Naive thymus-derived CD4-positive, alpha-beta T cell (primary cell): ENCODE results near the gene PCDHGA1. TPM values are rescaled to one million over a fixed set of nuclear protein-coding genes. Genes with fewer than 3 reads are reported as not detected.

Experiments
- ATAC-seq: fragments of 150-1000 bp; cut with Tn5 transposase; 2 replicates; pipeline ENCODE4 v1.10.0; 2021; ENCODE audit warnings: mild to moderate bottlenecking, moderate library complexity
- CTCF ChIA-PET: fragments of 350-600 bp; sonication (Branson Sonifier 250); formaldehyde crosslinking; loops from one replicate; lab custom pipeline; 2021; ENCODE audit warnings: antibody characterized with exemption; lab: Charles Lee
- POLR2A ChIA-PET: fragments of 350-600 bp; sonication (Branson Sonifier 250); formaldehyde crosslinking; loops from one replicate; lab custom pipeline; 2021; ENCODE audit warnings: antibody characterized with exemption, inconsistent platforms; lab: Charles Lee
- DNase-seq, 9 donors: peaks; one replicate each; pipeline versions ENCODE4 v3.0.0 to v3.0.0-alpha.2; 2020 to 2022; ENCODE audit warnings: mixed read lengths in 1 of 9
- H3K27ac ChIP-seq: one replicate; pipeline ENCODE4 v1.7.0; 2013; ENCODE audit warnings: mild to moderate bottlenecking, low read depth, low read length, moderate library complexity
- H3K27me3 ChIP-seq, 2 donors: one replicate each; pipeline ENCODE4 v1.7.0; 2013; ENCODE audit warnings: low read length in 2 of 2, mild to moderate bottlenecking in 2 of 2, moderate library complexity in 2 of 2; ENCODE audit not compliant: control insufficient read depth in 2 of 2, insufficient read depth in 2 of 2
- H3K36me3 ChIP-seq, 3 experiments: 1 replicate in 2 of 3; 2 replicates in 1 of 3; pipeline ENCODE4 v1.7.0; 2013; ENCODE audit warnings: low read length in 3 of 3, mild to moderate bottlenecking in 3 of 3, moderate library complexity in 1 of 3; ENCODE audit not compliant: insufficient read depth in 3 of 3, control insufficient read depth in 2 of 3
- H3K4me1 ChIP-seq, 2 donors: one replicate each; pipeline ENCODE4 v1.7.0; 2013; ENCODE audit warnings: low read length in 2 of 2, mild to moderate bottlenecking in 2 of 2, moderate library complexity in 1 of 2; ENCODE audit not compliant: control insufficient read depth in 2 of 2, insufficient read depth in 2 of 2
- H3K4me3 ChIP-seq: 2 replicates; pipeline ENCODE4 v1.7.0; 2013; ENCODE audit warnings: mild to moderate bottlenecking, low read length
- H3K9me3 ChIP-seq, 3 experiments: 1 replicate in 2 of 3; 2 replicates in 1 of 3; pipeline ENCODE4 v1.7.0; 2013; ENCODE audit warnings: low read length in 3 of 3; ENCODE audit not compliant: control insufficient read depth in 2 of 3
- H3K27ac Mint-ChIP-seq, 9 donors: one replicate each; pipeline ENCODE4 v1.8.0; 2020 to 2022; ENCODE audit warnings: mixed read lengths in 9 of 9, mild to moderate bottlenecking in 8 of 9, moderate library complexity in 5 of 9, inconsistent platforms in 2 of 9
- H3K27me3 Mint-ChIP-seq, 5 donors: one replicate each; pipeline ENCODE4 v1.8.0; 2021 to 2022; ENCODE audit warnings: mixed read lengths in 5 of 5, mild to moderate bottlenecking in 1 of 5
- H3K36me3 Mint-ChIP-seq, 5 donors: one replicate each; pipeline ENCODE4 v1.8.0; 2020 to 2022; ENCODE audit warnings: mixed read lengths in 5 of 5, mild to moderate bottlenecking in 3 of 5, inconsistent platforms in 1 of 5
- H3K4me1 Mint-ChIP-seq, 7 donors: one replicate each; pipeline ENCODE4 v1.8.0; 2020 to 2022; ENCODE audit warnings: mixed read lengths in 7 of 7, mild to moderate bottlenecking in 3 of 7, inconsistent platforms in 1 of 7
- H3K4me3 Mint-ChIP-seq, 10 donors: one replicate each; pipeline ENCODE4 v1.8.0; 2020 to 2022; ENCODE audit warnings: mild to moderate bottlenecking in 10 of 10, mixed read lengths in 10 of 10, moderate library complexity in 6 of 10, inconsistent platforms in 2 of 10
- H3K9me3 Mint-ChIP-seq, 11 donors: one replicate each; pipeline ENCODE4 v1.8.0; 2020 to 2022; ENCODE audit warnings: mixed read lengths in 11 of 11, mild to moderate bottlenecking in 4 of 11, inconsistent platforms in 1 of 11, moderate library complexity in 1 of 11
- intact Hi-C, 2 donors: fragments of 100-400 bp; cut with micrococcal nuclease; formaldehyde crosslinking; loops; one replicate each; pipeline ENCODE4 v1.15.1; 2023
- polyA plus RNA-seq, 2 donors: library from polyadenylated mRNA; unstranded; fragments of 300-500 nt; fragmentation: Illumina TruSeq; gene quantifications; one replicate each; pipeline ENCODE4 v1.2.3, GENCODE V29; 2021
- total RNA-seq, 6 experiments: library from RNA in 5 of 6; stranded (reverse) in 5 of 6; gene quantifications; 1 replicate in 5 of 6; 2 replicates in 1 of 6; pipeline ENCODE4 v1.2.3 and lab custom pipeline; 2021 to 2026

PCDHGA1 gene
- total and polyA plus RNA-seq, 7 experiments from 2014 or later = 0.08 to 0.54 (median 0.17) TPM; not detected in 2

DNA sequence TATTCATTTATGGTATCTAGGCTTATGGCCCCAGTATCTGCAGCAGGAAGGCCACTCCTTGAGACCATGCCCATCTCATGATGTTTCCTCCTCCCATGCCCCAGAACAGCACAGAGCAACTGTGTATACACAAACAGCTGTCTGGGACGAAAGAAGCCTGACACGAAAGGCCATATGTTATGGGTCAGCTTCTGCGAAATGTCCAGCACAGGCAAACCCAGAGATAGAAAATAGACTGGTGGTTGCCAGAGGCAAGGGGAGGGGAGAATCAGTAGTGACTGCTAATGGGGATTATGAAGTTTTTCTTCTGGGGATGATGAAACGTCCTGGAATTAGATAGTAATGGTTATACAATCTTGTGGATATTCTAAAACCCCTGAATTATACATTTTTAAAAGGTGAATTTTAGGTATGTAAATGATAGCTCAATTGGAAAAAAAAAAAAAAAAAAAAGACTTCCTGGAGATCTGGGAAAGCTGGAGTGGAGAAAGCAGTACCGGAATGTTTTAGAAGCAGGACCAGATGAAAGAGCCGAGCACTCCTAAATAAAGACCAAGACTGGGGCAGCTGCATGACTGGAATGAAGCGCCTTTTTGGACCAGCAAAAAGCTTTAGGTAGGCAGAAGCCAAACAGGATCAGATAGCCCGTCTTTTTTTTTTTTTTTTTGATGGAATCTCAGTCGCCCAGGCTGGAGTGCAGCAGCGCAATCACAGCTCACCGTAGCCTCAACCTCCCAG, 187.7 kb downstream of the PCDHGA1 start:
- intact Hi-C loops = no loop called here
- peak overlapping the region in 3 of 9 donors; percentile 14 to 28 (median 21) for H3K27ac Mint-ChIP-seq
- no peak overlapping the region for H3K27ac ChIP-seq
- ATAC-seq (no peak), DNase-seq (no peak)
- H3K4me3 ChIP-seq = no peak overlapping the region
- H3K27me3 Mint-ChIP-seq = no peaks in the 10 kb centered on the region
- H3K36me3 Mint-ChIP-seq = peaks cover 6 to 47% (median 22%) of the 10 kb centered on the region in 5 donors
- peaks cover 13 to 41% (median 21%) of the 10 kb centered on the region in 7 donors for H3K4me1 Mint-ChIP-seq
- H3K36me3 ChIP-seq = peaks cover 17 to 76% (median 41%) of the 10 kb centered on the region in 3 experiments
- ChIA-PET CTCF (interaction anchor here (0.6 to 0.8 kb wide), 6 partner anchors 19 to 261 kb away, joined by 3 to 6 read pairs (median 3); partner anchors contain the start of gene PCDHGA10), POLR2A (interaction anchor here (0.6 to 0.7 kb wide), 2 partner anchors 87 to 246 kb away, joined by 3 read pairs; no protein-coding TSS in a partner anchor)
- no peaks in the 10 kb centered on the region for H3K9me3 ChIP-seq
- H3K27me3 ChIP-seq = no peaks in the 10 kb centered on the region
- no peak overlapping the region for H3K4me3 Mint-ChIP-seq
- H3K9me3 Mint-ChIP-seq = peaks cover 0 to 1% (median 0%) of the 10 kb centered on the region in 11 donors
- H3K4me1 ChIP-seq = peaks cover 0 to 18% of the 10 kb centered on the region in 2 donors

DNA sequence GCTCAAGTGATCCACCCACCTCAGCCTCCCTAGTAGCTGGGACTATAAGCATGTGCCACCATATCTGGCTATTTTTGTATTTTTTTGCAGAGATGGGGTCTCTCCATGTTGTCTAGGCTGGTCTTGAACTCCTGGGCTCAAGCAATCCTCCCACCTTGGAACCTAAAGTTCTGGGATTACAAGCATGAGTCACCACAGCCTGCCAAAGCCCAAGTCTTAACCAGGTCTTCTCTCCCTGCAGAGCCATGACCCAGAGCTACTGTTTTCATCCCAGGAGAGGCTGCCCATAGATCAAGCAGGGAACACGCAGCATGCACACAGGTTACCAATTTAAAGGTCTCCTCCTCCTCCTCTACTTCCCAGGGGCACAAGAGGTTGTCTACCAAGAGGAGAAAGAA, 188.3 kb downstream of the PCDHGA1 start:
- H3K27me3 ChIP-seq = no peaks in the 10 kb centered on the region
- H3K4me3 ChIP-seq = no peak overlapping the region
- peaks cover 0 to 16% of the 10 kb centered on the region in 2 donors for H3K4me1 ChIP-seq
- peaks cover 0 to under 1% (median 0%) of the 10 kb centered on the region in 11 donors for H3K9me3 Mint-ChIP-seq
- no peak for DNase-seq
- ATAC-seq = no peak
- H3K27ac ChIP-seq = no peak overlapping the region
- intact Hi-C loops = no loop called here
- peaks cover 6 to 47% (median 25%) of the 10 kb centered on the region in 5 donors for H3K36me3 Mint-ChIP-seq
- no peak overlapping the region for H3K4me3 Mint-ChIP-seq
- peaks cover 21 to 81% (median 45%) of the 10 kb centered on the region in 3 experiments for H3K36me3 ChIP-seq
- ChIA-PET POLR2A (interaction anchor here (0.6 to 0.7 kb wide), 2 partner anchors 86 to 247 kb away, joined by 3 read pairs; no protein-coding TSS in a partner anchor), CTCF (interaction anchor here (0.6 to 0.8 kb wide), 6 partner anchors 19 to 262 kb away, joined by 3 to 6 read pairs (median 3); partner anchors contain the start of gene PCDHGA10)
- peaks cover 9 to 41% (median 18%) of the 10 kb centered on the region in 7 donors for H3K4me1 Mint-ChIP-seq
- H3K27ac Mint-ChIP-seq = peak overlapping the region in 2 of 9 donors; percentile 22 to 46
- H3K27me3 Mint-ChIP-seq = no peaks in the 10 kb centered on the region
- H3K9me3 ChIP-seq = no peaks in the 10 kb centered on the region

DNA sequence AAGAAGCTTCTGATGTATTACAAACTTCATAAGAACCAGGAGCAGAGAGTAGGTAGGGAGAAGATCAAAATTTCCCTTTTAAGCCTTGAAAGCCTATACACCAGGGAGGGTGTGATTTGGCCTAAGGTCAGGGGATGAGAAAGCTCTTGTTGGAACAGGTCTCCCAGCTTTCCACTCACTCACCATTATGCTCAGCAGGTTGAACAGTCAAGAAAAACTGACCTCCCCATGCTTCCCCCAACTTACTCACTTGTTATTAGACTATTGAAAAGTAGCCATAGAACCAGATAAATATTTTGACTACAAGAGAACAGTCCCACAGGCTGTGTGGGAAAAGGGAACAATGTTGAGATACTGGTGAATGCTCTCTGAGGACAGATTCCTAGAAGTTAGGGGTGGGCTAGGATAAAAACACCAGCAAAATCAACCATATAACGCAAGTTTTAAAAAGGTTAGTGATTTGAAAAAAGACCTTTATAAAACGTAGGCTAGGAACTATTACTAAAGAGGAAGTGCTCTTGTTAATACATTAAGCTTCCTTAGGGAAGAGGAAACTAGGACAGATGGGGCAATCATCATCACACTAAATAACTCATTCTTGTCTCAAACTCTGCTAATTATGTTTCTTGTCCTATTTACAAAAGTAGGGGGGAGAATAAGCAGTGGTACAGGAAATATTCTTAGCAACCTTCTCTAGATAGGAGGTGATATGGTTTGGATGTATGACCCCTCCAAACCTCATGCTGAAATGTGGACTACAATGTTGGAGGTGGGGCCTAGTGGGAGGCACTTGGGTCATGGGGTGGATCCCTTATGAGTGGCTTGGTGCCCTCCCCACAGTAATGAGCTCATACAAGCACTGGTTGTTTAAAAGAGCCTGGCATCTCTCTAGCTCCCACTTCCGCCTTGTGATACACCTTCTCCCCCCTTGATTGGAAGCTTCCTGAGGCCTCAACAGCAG, 189.6 kb downstream of the PCDHGA1 start:
- CTCF ChIA-PET = interaction anchor here (0.5 to 0.8 kb wide), 2 partner anchors 45 to 91 kb away, joined by 3 read pairs; no protein-coding TSS in a partner anchor
- H3K4me1 ChIP-seq = peaks cover 0 to 6% of the 10 kb centered on the region in 2 donors
- POLR2A ChIA-PET = no interaction called here
- Mint-ChIP-seq H3K27me3 (no peaks in the 10 kb centered on the region), H3K4me3 (peak overlapping the region in 1 of 10 donors; percentile 54), H3K36me3 (peaks cover 6 to 55% (median 31%) of the 10 kb centered on the region in 5 donors), H3K4me1 (peaks cover 6 to 36% (median 13%) of the 10 kb centered on the region in 7 donors), H3K9me3 (no peaks in the 10 kb centered on the region), H3K27ac (peak overlapping the region in 2 of 9 donors; percentile 62 to 72)
- intact Hi-C loops = loop anchor here (5.0 kb wide), 2 partner anchors 42 to 423 kb away; no protein-coding TSS in a partner anchor
- DNase-seq (no peak), ATAC-seq (no peak)
- H3K9me3 ChIP-seq = no peaks in the 10 kb centered on the region
- no peaks in the 10 kb centered on the region for H3K27me3 ChIP-seq
- no peak overlapping the region for H3K27ac ChIP-seq
- peaks cover 28 to 90% (median 54%) of the 10 kb centered on the region in 3 experiments for H3K36me3 ChIP-seq
- H3K4me3 ChIP-seq = no peak overlapping the region

DNA sequence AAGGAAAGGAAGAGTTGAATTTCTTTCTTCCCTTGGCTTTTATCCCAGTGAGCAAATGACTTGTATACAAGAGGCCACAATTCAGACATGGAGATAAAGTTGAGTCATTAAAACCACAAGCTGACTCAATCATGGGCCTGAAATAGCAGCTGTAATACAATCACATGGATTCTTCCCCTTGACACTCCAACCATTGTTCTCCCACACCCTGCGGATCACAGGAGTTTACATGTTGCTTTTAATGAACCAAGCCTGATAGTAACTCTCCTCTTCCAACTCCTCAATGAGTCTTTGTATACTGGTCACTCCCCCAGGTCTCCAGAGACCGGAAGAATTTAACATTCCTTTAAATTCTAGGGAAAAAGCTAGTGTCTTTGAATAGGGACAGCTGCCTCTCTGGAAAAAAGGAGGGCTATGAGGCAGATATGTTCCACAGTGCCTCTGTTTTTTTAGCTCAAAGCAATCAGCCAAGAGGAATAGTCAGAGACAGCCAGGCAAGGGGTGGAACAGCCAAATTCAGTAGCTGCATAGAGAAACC, 191.0 kb downstream of the PCDHGA1 start:
- Histone ChIP-seq H3K36me3 (peaks cover 28 to 98% (median 59%) of the 10 kb centered on the region in 3 experiments), H3K27ac (no peak overlapping the region), H3K27me3 (no peaks in the 10 kb centered on the region), H3K4me3 (no peak overlapping the region), H3K4me1 (peaks cover 0 to 6% of the 10 kb centered on the region in 2 donors), H3K9me3 (no peaks in the 10 kb centered on the region)
- H3K4me1 Mint-ChIP-seq = peaks cover 6 to 29% (median 16%) of the 10 kb centered on the region in 7 donors
- H3K27ac Mint-ChIP-seq = peak overlapping the region in 4 of 9 donors; percentile 3 to 42 (median 17)
- intact Hi-C loops = loop anchor here (5.0 kb wide), 2 partner anchors 41 to 424 kb away; no protein-coding TSS in a partner anchor
- peak; percentile 64 for ATAC-seq
- H3K9me3 Mint-ChIP-seq = no peaks in the 10 kb centered on the region
- CTCF ChIA-PET = interaction anchor here (0.6 to 1.0 kb wide), 4 partner anchors 8 to 1367 kb away, joined by 3 to 5 read pairs (median 3); no protein-coding TSS in a partner anchor
- no peak for DNase-seq
- H3K36me3 Mint-ChIP-seq = peaks cover 11 to 55% (median 36%) of the 10 kb centered on the region in 5 donors
- POLR2A ChIA-PET = interaction anchor here (0.9 kb wide), 1 partner anchor 9 kb away, joined by 3 read pairs; no protein-coding TSS in a partner anchor
- H3K4me3 Mint-ChIP-seq = no peak overlapping the region
- H3K27me3 Mint-ChIP-seq = no peaks in the 10 kb centered on the region

DNA sequence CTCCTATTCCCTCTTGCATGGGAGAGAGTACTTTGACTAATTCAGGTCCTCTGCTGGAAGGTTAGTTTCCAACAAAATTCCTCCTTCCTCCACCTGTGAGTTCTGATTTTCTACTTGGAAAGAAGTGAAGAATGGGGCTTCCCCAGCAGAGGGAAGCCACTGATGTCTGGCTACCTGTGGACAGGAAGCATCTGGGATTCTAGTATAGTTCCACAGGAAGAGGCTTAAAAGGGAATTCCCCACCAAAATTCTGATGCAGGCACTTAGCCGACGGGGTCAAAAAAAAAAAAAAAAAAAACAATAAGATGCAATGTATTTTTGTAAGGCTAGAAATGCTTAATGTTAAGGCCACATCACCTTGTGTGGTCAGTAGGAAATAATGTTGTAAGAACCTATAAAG, 192.0 kb downstream of the PCDHGA1 start:
- Mint-ChIP-seq H3K27ac (peak overlapping the region in 7 of 9 donors; percentile 4 to 76 (median 21)), H3K9me3 (no peaks in the 10 kb centered on the region), H3K36me3 (peaks cover 15 to 54% (median 39%) of the 10 kb centered on the region in 5 donors), H3K27me3 (no peaks in the 10 kb centered on the region), H3K4me3 (no peak overlapping the region), H3K4me1 (peaks cover 6 to 28% (median 16%) of the 10 kb centered on the region in 7 donors)
- ATAC-seq (no peak), DNase-seq (no peak)
- POLR2A ChIA-PET = no interaction called here
- H3K36me3 ChIP-seq = peaks cover 28 to 98% (median 69%) of the 10 kb centered on the region in 3 experiments
- peaks cover 0 to 6% of the 10 kb centered on the region in 2 donors for H3K4me1 ChIP-seq
- H3K4me3 ChIP-seq = no peak overlapping the region
- H3K27me3 ChIP-seq = no peaks in the 10 kb centered on the region
- intact Hi-C loops = loop anchor here (5.0 kb wide), 2 partner anchors 40 to 425 kb away; no protein-coding TSS in a partner anchor
- CTCF ChIA-PET = interaction anchor here (0.9 to 3.9 kb wide), 3 partner anchors 9 to 36 kb away, joined by 4 to 30 read pairs (median 7); no protein-coding TSS in a partner anchor
- no peak overlapping the region for H3K27ac ChIP-seq
- H3K9me3 ChIP-seq = no peaks in the 10 kb centered on the region
